Colon (tissue), 2 donors: Measurements from ENCODE around the gene PNPLA7.
"Not testable (repeated sequence)": the region's sequence is repeated elsewhere in the genome, so short reads cannot be mapped to it uniquely, and the experiment has no call there.

Source experiments
- FAIRE-seq: peaks from 2 replicates; lab custom pipeline; 2012; peaks lifted over from hg19 to GRCh38; lab: Jason Lieb, UNC
- donor health status: control.
- donor health status: control.

Gene PNPLA7

DNA sequence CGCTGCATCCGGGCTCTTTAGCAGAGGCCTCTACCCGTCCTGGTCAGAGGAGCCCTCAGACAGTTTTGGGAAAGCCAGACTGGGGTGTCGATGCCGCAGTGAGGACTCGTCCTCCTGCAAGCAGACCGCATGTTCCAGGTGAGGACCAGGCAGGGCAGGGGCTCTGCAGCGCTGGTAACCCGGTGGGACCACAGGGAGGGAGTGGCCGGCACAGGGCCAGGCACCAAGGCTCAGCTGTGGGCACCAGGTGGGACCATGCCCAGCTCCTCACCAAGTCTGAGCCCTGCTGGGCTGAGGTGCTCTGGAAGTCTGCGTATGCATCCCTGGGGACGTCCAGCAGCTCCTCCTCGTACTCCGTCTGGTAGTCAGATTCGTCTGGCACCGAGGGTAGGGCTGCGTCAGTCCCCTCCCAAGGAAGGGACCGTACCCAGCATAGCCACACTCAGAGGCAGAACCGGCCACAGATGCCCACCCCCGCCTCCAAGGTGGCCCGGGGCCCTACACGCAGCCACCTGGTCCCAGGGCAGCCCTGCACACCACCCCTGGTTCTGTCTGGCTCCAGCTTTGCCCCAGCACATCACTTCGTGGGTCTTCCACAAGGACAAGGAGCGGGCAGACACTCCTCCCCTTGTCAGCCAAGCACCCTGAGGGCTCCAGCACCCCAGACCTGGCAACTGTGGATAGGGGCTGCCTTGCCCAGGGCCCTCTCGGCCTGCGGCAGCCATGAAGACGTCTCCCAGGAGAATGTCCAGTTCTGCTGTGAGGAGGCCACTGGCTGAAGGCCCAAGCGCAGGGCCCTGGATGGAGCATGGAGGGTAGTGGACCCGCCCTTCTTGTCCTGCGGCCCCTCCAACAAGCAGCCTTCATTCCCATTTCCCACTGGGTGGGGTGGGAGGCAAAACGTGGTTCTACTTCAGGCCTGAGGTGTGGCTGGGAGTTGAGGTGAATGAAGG lies 89.6 kb downstream of the PNPLA7 start:
- FAIRE-seq: no peak

DNA sequence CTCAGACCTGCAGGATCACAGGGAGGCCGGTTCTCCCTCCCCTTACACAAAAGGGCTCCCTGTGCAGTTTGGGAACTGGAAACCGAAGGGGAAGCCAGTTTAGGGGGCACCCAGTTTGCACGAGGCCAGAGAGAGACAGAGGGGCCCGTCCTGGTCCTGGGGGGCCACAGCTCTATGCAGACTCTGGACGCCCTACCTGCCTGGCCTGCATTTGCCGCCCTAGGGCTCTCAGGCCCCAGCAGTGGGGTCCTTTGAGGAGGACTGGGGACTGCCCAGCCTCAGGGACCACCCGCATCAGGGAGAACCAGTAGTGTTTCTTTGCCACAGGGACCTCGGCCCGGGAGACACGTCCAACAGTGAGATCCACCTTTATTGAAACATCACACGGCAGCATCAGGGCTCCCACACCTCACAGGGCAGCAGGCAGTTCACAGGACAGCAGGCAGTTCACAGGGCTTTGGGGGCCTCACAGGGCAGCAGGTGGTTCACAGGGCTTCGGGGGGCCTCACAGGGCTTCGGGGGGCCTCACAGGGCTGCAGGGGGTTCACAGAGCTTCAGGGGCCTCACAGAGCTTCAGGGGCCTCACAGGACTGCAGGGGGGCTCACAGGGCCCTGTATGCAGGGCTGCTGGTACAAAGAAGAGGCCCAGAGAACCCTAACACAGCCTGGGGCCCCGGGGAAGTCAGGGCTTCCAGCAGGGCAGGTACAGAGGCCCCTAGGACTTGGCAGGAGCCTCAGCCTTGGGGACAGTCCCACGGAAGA lies 90.4 kb downstream of the PNPLA7 start:
- FAIRE-seq: no peak

DNA sequence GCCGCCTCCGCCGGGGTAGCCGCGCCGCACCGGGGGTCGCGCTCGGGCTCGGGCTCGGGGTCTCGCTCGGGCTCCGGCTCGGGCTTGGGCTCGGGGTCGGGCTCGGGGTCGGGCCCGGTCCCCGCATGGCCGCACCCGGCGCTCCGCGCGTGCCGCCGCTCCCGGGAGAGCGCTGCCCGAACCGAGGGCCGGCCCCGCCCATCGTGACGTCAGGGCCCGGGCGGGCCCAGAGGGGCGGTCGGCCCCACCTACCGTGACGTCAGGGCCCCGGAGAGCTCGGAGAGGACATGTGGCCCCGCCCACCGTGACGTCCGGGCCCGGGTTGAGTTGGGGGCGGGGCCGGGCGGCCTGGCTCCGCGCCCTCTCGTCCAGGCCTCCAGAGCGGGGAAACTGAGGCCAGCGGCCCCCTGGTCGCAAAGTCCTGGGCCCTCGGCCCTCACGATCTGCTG lies 91.0 kb downstream of the PNPLA7 start, which contains the start of gene NSMF:
Gene NSMF, minus strand, starts transcription at position 183 of the 449 bp plus-strand sequence. CDS start 232 bp downstream, outside the sequence.
- no peak for FAIRE-seq

GRCh38 chr9:137458194-137459151 lies 91.7 kb downstream of the PNPLA7 start:
- no peak for FAIRE-seq

DNA sequence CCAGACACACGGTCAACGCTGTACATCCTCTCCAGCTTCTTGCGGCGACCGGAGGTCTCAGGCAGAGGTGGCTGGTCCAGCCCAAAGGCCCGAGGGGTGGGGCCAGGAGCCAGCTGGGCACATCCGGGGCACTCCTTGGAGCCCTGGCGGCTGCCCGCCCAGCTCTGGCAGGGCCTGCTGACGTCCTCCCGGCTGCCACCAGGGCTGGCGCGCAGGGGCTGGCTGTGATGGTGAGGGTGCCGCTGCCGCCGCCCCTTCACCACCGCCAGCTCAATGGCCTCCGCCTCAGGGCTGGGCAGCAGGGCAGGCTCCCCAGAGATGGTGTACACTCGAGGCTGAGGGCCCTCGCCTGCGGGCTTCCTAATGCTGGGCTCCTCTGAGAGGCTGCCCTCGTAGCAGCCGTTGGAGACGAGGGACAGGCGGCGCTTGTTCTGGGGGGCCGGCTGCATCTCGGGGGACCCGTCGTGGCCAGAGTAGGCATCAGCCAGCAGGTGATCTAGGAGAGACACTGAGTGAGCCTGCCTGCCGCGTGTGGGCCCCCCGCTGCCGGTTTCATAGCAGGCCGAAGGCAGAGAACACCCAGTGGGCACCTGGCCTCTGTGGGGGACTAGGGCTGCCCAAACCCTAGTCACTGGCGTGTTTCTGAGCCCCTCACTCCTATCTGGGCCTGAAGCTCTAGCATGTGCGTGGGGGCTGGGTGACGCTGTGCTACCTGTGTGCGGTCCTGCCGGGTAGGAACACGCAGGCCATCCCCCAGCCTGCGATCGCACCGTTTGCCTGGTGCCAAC lies 92.6 kb downstream of the PNPLA7 start:
- no peak for FAIRE-seq

- no peak for FAIRE-seq
Measured at GRCh38 chr9:137456864-137457405, 93.3 kb downstream of the PNPLA7 start.

DNA sequence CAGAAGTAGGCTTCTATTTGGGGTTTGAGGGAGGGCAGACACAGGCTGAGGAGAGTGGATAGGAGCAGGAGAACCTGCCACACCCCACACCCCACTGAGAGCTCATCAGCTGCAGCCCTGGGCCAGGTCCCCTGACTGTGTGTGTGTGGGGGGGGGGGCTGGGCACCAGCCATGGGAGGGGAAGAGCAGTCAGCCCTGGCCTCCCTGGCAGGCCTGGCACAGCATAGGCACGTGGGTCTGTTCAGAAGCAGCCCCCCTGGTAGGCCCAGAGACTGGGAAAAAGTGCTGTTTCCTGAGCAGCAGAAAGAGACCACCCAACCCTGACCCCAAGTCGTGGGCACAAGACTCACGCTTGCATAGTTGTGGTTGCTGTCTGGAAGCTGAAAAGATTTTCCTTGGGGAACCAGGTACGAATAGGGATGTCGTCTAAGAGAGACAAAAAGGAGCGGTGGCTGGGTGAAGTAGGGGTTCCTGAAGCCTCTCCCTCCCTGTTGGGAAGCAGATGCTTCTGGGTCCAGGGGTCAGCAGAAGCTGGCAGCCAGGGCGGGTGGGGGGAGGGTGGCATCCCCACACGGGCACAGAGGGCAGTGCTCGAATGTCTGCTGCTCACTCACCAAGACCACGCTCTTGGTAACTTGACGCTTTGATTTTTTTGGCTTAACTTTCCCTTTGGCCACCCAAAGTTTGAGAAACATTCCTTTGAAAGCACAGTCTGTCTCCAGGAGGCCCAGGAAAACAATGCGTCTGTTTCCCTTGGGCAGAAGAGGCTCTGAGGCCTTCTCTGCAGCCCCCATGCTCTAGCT lies 93.9 kb downstream of the PNPLA7 start:
- no peak for FAIRE-seq

DNA sequence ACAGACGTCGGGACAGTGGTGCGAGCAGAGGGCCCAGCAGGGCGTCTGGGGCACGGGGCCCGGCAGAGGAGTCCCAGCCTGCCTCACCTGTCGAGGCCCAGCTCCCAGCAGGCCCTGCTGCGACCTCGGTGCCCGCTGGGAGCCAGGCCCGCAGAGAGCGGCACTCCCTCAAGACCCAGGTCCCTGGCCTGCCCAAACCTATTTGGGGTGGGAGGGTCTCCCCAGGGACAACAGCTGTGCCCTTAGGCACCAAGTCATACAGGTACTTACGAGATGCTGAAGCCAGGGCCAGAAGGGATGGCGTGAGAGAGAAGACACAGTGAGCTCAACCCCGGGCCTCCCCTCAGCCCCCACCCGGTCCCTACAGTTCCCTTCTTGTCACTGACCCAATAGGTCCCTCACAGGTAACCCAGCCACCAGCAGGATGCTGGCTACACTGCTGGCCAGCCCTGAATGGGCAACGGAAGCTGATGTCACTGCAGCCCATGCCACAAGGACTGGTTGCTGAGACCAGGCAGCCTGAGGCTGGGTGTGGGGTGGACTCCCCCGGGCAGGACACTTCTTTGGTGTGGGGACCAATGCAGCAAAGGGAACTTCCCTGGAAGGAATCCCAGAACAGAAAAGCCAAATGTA lies 94.7 kb downstream of the PNPLA7 start:
- FAIRE-seq: no peak

GRCh38 chr9:137454597-137455358 lies 95.4 kb downstream of the PNPLA7 start:
- no peak for FAIRE-seq

- no peak for FAIRE-seq
Measured at GRCh38 chr9:137454145-137454596, 96.0 kb downstream of the PNPLA7 start.

DNA sequence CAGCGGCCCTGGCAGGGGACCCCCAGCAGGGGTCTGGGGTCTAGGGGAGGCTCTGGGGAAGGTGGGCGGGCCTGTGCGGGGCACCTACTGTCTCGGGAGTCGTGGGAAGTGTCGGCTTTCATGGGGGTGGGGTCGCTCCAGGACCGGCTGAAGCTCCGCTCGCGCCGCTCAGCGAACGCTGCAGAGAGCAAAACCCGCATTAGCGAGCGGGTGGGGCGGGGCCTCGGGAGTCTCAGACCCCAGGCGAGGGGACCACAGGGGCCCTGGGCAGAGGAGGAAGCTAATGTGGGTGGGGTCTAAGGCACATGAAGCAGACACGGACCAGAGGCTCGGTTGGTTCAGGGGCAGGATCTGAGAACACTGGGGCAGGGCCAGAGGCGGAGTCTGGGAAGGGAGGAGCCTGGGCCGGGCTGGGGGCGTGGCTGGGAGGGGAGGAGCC lies 96.5 kb downstream of the PNPLA7 start:
- FAIRE-seq: no peak

GRCh38 chr9:137452761-137453642 lies 97.2 kb downstream of the PNPLA7 start:
- no peak for FAIRE-seq

- FAIRE-seq: no peak
Measured at GRCh38 chr9:137452006-137452760, 98.0 kb downstream of the PNPLA7 start.

GRCh38 chr9:137451264-137452005 lies 98.8 kb downstream of the PNPLA7 start:
- not testable (repeated sequence) for FAIRE-seq

DNA sequence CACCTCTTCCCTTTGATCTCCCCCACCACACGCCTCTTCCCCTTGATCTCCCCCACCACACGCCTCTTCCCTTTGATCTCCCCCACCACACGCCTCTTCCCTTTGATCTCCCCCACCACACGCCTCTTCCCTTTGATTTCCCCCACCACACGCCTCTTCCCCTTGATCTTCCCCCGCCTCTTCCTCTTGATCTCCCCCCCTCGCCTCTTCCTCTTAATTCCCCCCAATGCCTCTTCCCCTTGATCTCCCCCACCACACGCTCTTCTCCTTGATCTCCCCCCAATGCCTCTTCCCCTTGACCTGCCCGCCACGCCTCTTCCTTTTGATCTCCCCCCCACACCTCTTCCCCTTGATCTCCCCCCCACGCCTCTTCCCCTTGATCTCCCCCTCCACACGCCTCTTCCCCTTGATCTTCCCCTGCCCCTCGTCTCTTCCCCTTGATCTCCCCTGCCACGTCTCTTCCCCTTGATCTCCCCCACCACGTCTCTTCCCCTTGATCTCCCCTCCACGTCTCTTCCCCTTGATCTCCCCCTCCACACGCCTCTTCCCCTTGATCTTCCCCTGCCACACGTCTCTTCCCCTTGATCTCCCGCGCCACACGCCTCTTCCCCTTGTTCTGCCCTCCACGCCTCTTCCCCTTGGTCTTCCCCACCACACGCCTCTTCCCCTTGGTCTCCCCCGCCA lies 99.5 kb downstream of the PNPLA7 start:
- not testable (repeated sequence) for FAIRE-seq
